Cardiac fibroblast (primary cell): ENCODE results near the gene SFXN3.
A peak's percentile ranks its signal among the peaks of the same experiment; 100 is the strongest.

Experiments
- DNase-seq, 2 donors: peaks; one replicate each; pipeline versions ENCODE4 v3.0.0 to v3.0.0-alpha.2; 2010; ENCODE audit warnings: low read depth in 2 of 2
- H3K4me3 ChIP-seq, 2 donors: replicated peaks in 1 of 2; 1 replicate in 1 of 2; 2 replicates in 1 of 2; pipeline ENCODE4 v1.5.1; 2011; ENCODE audit warnings: low read depth in 2 of 2, low read length in 2 of 2, mild to moderate bottlenecking in 2 of 2, moderate library complexity in 1 of 2
- CTCF ChIP-seq: IDR thresholded peaks from one replicate; pipeline ENCODE4 v1.5.1; 2011; ENCODE audit warnings: low read depth, mild to moderate bottlenecking, low read length, inconsistent platforms

Gene SFXN3

GRCh38 chr10:101011517-101012423 lies 19.3 kb upstream of the SFXN3 start:
- DNase-seq: peak; percentile 33 to 34
- no peak overlapping the region for H3K4me3 ChIP-seq
- peak; percentile 41 for TF ChIP-seq CTCF

GRCh38 chr10:101012525-101013364 lies 18.3 kb upstream of the SFXN3 start:
- peak; percentile 74 for TF ChIP-seq CTCF
- no peak overlapping the region for H3K4me3 ChIP-seq
- peak; percentile 92 to 95 for DNase-seq

GRCh38 chr10:101013365-101013825 lies 17.6 kb upstream of the SFXN3 start:
- DNase-seq: no peak
- TF ChIP-seq CTCF: no peak
- no peak overlapping the region for H3K4me3 ChIP-seq

- peak; percentile 98 for TF ChIP-seq CTCF
- no peak overlapping the region for H3K4me3 ChIP-seq
- peak; percentile 73 to 79 for DNase-seq
Measured at GRCh38 chr10:101014230-101014884, 16.7 kb upstream of the SFXN3 start.

GRCh38 chr10:101014966-101015581 lies 16.0 kb upstream of the SFXN3 start:
- no peak overlapping the region for H3K4me3 ChIP-seq
- peak; percentile 78 to 95 for DNase-seq
- no peak for TF ChIP-seq CTCF

GRCh38 chr10:101015582-101015973 lies 15.5 kb upstream of the SFXN3 start:
- no peak for TF ChIP-seq CTCF
- no peak overlapping the region for H3K4me3 ChIP-seq
- no peak for DNase-seq
